Duodenal mucosa (tissue), 2 donors: Measurements from ENCODE around the gene RBP3.

Source experiments
- H3K27ac ChIP-seq: one replicate; pipeline ENCODE4 v1.7.0; 2013; ENCODE audit warnings: low read depth, low read length
- H3K27me3 ChIP-seq, 2 donors: one replicate each; pipeline ENCODE4 v1.7.0; 2013; ENCODE audit warnings: low read length in 2 of 2, control low read depth in 1 of 2; ENCODE audit not compliant: insufficient read depth in 2 of 2, control insufficient read depth in 1 of 2
- H3K36me3 ChIP-seq, 2 donors: one replicate each; pipeline ENCODE4 v1.7.0; 2013; ENCODE audit warnings: low read length in 2 of 2, control low read depth in 1 of 2; ENCODE audit not compliant: insufficient read depth in 2 of 2, control insufficient read depth in 1 of 2
- H3K4me1 ChIP-seq, 2 donors: one replicate each; pipeline ENCODE4 v1.7.0; 2013; ENCODE audit warnings: low read length in 2 of 2, control low read depth in 1 of 2; ENCODE audit not compliant: insufficient read depth in 2 of 2, control insufficient read depth in 1 of 2
- H3K4me3 ChIP-seq, 2 donors: one replicate each; pipeline ENCODE4 v1.7.0; 2013; ENCODE audit warnings: low read length in 2 of 2, low read depth in 1 of 2
- H3K9ac ChIP-seq, 2 donors: one replicate each; pipeline ENCODE4 v1.7.0; 2013; ENCODE audit warnings: low read length in 2 of 2, low read depth in 1 of 2
- H3K9me3 ChIP-seq, 2 donors: one replicate each; pipeline ENCODE4 v1.7.0; 2013; ENCODE audit warnings: low read length in 2 of 2, control low read depth in 1 of 2; ENCODE audit not compliant: control insufficient read depth in 1 of 2

Gene RBP3

DNA sequence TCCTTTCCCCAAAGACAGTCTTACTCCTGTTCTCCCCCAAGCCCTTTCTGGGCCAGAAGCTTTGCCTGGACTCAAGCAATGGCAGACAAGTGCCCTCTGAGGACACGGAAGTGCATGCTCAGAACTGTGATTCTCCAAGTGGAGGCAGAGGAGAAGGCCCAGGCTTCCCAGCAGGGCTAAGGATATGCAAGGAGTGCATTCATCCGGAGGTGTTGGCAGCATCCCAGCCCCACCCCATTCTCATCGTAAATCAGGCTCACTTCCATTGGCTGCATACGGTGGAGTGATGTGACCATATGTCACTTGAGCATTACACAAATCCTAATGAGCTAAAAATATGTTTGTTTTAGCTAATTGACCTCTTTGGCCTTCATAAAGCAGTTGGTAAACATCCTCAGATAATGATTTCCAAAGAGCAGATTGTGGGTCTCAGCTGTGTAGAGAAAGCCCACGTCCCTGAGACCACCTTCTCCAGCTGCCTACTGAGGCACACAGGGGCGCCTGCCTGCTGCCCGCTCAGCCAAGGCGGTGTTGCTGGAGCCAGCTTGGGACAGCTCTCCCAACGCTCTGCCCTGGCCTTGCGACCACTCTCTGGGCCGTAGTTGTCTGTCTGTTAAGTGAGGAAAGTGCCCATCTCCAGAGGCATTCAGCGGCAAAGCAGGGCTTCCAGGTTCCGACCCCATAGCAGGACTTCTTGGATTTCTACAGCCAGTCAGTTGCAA lies 1.4 kb upstream of the RBP3 start:
- Histone ChIP-seq H3K4me3 (no peak overlapping the region), H3K9ac (no peak overlapping the region), H3K9me3 (no peaks in the 10 kb centered on the region), H3K36me3 (no peaks in the 10 kb centered on the region), H3K27ac (no peak overlapping the region), H3K4me1 (peaks cover 0 to 5% of the 10 kb centered on the region in 2 donors), H3K27me3 (no peaks in the 10 kb centered on the region)

DNA sequence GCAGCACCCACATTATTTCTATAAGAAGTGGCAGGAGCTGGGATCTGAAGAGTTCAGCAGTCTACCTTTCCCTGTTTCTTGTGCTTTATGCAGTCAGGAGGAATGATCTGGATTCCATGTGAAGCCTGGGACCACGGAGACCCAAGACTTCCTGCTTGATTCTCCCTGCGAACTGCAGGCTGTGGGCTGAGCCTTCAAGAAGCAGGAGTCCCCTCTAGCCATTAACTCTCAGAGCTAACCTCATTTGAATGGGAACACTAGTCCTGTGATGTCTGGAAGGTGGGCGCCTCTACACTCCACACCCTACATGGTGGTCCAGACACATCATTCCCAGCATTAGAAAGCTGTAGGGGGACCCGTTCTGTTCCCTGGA lies 874 bp upstream of the RBP3 start:
- Histone ChIP-seq H3K4me3 (no peak overlapping the region), H3K9ac (no peak overlapping the region), H3K27ac (no peak overlapping the region), H3K9me3 (no peaks in the 10 kb centered on the region), H3K36me3 (no peaks in the 10 kb centered on the region), H3K4me1 (peaks cover 0 to 5% of the 10 kb centered on the region in 2 donors), H3K27me3 (no peaks in the 10 kb centered on the region)

DNA sequence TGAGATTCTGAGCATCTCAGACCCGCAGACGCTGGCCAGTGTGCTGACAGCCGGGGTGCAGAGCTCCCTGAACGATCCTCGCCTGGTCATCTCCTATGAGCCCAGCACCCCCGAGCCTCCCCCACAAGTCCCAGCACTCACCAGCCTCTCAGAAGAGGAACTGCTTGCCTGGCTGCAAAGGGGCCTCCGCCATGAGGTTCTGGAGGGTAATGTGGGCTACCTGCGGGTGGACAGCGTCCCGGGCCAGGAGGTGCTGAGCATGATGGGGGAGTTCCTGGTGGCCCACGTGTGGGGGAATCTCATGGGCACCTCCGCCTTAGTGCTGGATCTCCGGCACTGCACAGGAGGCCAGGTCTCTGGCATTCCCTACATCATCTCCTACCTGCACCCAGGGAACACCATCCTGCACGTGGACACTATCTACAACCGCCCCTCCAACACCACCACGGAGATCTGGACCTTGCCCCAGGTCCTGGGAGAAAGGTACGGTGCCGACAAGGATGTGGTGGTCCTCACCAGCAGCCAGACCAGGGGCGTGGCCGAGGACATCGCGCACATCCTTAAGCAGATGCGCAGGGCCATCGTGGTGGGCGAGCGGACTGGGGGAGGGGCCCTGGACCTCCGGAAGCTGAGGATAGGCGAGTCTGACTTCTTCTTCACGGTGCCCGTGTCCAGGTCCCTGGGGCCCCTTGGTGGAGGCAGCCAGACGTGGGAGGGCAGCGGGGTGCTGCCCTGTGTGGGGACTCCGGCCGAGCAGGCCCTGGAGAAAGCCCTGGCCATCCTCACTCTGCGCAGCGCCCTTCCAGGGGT lies 703 bp downstream of the RBP3 start:
- no peak overlapping the region for H3K4me3 ChIP-seq

GRCh38 chr10:47349516-47349915 lies 1.4 kb downstream of the RBP3 start:
- no peaks in the 10 kb centered on the region for H3K36me3 ChIP-seq
- H3K9me3 ChIP-seq = no peaks in the 10 kb centered on the region
- no peaks in the 10 kb centered on the region for H3K27me3 ChIP-seq
- no peak overlapping the region for H3K9ac ChIP-seq
- no peak overlapping the region for H3K4me3 ChIP-seq
- no peak overlapping the region for H3K27ac ChIP-seq
- H3K4me1 ChIP-seq = peaks cover 0 to 5% of the 10 kb centered on the region in 2 donors

More for the DNA sequence above, 703 bp downstream of the RBP3 start:
- H3K4me1 ChIP-seq = peaks cover 0 to 5% of the 10 kb centered on the region in 2 donors
- H3K27me3 ChIP-seq = no peaks in the 10 kb centered on the region
- no peak overlapping the region for H3K9ac ChIP-seq
- H3K9me3 ChIP-seq = no peaks in the 10 kb centered on the region
- no peak overlapping the region for H3K27ac ChIP-seq
- no peaks in the 10 kb centered on the region for H3K36me3 ChIP-seq

- no peaks in the 10 kb centered on the region for H3K36me3 ChIP-seq
- peaks cover 0 to 5% of the 10 kb centered on the region in 2 donors for H3K4me1 ChIP-seq
- H3K4me3 ChIP-seq = no peak overlapping the region
- H3K9me3 ChIP-seq = no peaks in the 10 kb centered on the region
- H3K27ac ChIP-seq = no peak overlapping the region
- H3K27me3 ChIP-seq = no peaks in the 10 kb centered on the region
- no peak overlapping the region for H3K9ac ChIP-seq
Observed at GRCh38 chr10:47349941-47350371, 1.8 kb downstream of the RBP3 start.

DNA sequence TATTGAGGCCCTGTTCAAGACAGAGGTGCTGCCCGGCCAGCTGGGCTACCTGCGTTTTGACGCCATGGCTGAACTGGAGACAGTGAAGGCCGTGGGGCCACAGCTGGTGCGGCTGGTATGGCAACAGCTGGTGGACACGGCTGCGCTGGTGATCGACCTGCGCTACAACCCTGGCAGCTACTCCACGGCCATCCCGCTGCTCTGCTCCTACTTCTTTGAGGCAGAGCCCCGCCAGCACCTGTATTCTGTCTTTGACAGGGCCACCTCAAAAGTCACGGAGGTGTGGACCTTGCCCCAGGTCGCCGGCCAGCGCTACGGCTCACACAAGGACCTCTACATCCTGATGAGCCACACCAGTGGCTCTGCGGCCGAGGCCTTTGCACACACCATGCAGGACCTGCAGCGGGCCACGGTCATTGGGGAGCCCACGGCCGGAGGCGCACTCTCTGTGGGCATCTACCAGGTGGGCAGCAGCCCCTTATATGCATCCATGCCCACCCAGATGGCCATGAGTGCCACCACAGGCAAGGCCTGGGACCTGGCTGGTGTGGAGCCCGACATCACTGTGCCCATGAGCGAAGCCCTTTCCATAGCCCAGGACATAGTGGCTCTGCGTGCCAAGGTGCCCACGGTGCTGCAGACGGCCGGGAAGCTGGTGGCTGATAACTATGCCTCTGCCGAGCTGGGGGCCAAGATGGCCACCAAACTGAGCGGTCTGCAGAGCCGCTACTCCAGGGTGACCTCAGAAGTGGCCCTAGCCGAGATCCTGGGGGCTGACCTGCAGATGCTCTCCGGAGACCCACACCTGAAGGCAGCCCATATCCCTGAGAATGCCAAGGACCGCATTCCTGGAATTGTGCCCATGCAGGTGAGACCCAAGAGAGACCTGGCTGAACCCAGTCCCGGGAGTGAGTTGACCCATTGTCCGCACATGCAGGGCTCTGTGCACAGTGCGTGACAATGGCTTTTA lies 2.8 kb downstream of the RBP3 start:
- Histone ChIP-seq H3K9ac (no peak overlapping the region), H3K4me3 (no peak overlapping the region), H3K9me3 (no peaks in the 10 kb centered on the region), H3K36me3 (no peaks in the 10 kb centered on the region), H3K27me3 (no peaks in the 10 kb centered on the region), H3K4me1 (peaks cover 0 to 5% of the 10 kb centered on the region in 2 donors), H3K27ac (no peak overlapping the region)

GRCh38 chr10:47351899-47352815 lies 4.0 kb downstream of the RBP3 start:
- no peaks in the 10 kb centered on the region for H3K9me3 ChIP-seq

GRCh38 chr10:47353351-47353750 lies 5.2 kb downstream of the RBP3 start:
- Histone ChIP-seq H3K27ac (no peak overlapping the region), H3K27me3 (no peaks in the 10 kb centered on the region)

More at GRCh38 chr10:47351899-47352815, 4.0 kb downstream of the RBP3 start:
- no peaks in the 10 kb centered on the region for H3K27me3 ChIP-seq
- no peak overlapping the region for H3K4me3 ChIP-seq
- H3K27ac ChIP-seq = no peak overlapping the region
- H3K36me3 ChIP-seq = no peaks in the 10 kb centered on the region
- no peak overlapping the region for H3K9ac ChIP-seq
- H3K4me1 ChIP-seq = no peaks in the 10 kb centered on the region

DNA sequence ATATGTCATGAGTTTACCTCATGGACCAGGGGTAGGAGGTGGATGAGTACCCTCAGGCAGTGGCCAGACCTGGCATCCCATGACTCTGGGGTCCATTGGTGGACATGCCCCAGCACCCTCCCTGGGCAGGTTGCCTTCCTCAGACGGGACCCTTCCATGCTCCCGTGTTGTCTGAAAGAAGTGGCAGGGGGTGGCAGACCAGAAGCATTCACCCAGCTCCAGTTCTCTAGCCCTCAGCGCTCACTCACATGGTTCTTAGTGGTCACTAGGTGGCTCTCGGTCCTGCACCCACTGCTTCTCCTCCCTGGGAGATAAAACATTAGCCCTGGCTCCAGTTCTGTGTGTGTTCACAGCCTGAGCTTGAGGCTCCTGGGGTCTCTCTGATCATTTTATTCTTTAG lies 6.0 kb downstream of the RBP3 start:
- no peaks in the 10 kb centered on the region for H3K36me3 ChIP-seq
- H3K27ac ChIP-seq = no peak overlapping the region
- H3K4me3 ChIP-seq = no peak overlapping the region
- H3K27me3 ChIP-seq = no peaks in the 10 kb centered on the region
- no peaks in the 10 kb centered on the region for H3K4me1 ChIP-seq
- H3K9me3 ChIP-seq = no peaks in the 10 kb centered on the region
- no peak overlapping the region for H3K9ac ChIP-seq

More at GRCh38 chr10:47353351-47353750, 5.2 kb downstream of the RBP3 start:
- Histone ChIP-seq H3K4me3 (no peak overlapping the region), H3K9ac (no peak overlapping the region), H3K36me3 (no peaks in the 10 kb centered on the region), H3K4me1 (no peaks in the 10 kb centered on the region), H3K9me3 (no peaks in the 10 kb centered on the region)
